Fibroblast of lung (primary cell): ENCODE data around the gene FNDC8.

ENCODE experiments used
- EZH2 ChIP-seq: IDR thresholded peaks from 2 replicates; pipeline ENCODE4 v1.5.1; 2012; ENCODE audit warnings: low read length, control low read depth, mild to moderate bottlenecking; ENCODE audit errors: missing control alignments
- TF ChIP-seq, protein P1 (sequence below), 2 donors: IDR thresholded peaks in 1 of 2; conservative IDR thresholded peaks in 1 of 2; 1 replicate in 1 of 2; 2 replicates in 1 of 2; pipeline ENCODE4 v1.5.1; 2011 to 2012; ENCODE audit warnings: low read length in 2 of 2, control low read depth in 1 of 2, inconsistent platforms in 1 of 2, low read depth in 1 of 2, mild to moderate bottlenecking in 1 of 2

DNA sequence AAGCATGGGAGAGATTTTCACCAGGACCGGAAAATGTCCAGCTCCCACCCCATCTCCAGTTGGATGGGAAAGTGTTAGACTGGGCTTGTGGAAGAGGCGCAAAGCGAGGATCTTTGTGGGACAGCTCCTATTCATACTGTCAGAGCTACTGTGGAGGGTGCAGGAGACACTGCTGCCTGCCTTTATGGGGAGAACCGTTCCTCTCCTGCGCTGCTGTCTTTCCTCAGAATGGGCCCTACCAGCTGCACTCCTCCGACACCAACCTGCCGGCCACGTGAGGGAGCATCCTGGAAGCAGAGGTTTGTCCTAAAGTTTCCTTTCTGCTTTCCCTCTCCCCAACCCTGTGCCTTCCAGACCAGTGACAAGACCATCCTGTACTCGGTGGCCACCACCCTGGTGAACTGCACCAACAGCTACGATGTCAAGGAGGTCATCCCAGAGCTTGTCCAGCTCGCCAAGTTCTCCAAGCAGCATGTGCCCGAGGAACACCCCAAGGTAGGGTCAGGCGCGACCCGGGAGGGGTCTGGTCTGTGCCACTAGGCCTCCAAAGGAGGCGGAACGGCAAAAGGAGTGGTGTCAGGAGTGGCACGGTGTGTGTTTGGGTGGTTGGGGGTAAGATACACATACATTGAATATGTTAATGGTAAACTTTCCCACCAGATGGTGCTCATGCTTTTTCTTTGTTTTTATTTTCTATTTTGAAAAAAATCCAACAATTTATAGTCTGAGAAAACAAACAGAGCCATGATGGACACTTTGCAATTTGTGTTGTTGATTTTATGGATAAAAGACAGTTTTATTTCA, 49.8 kb downstream of the FNDC8 start:
- TF ChIP-seq, protein P1, sequence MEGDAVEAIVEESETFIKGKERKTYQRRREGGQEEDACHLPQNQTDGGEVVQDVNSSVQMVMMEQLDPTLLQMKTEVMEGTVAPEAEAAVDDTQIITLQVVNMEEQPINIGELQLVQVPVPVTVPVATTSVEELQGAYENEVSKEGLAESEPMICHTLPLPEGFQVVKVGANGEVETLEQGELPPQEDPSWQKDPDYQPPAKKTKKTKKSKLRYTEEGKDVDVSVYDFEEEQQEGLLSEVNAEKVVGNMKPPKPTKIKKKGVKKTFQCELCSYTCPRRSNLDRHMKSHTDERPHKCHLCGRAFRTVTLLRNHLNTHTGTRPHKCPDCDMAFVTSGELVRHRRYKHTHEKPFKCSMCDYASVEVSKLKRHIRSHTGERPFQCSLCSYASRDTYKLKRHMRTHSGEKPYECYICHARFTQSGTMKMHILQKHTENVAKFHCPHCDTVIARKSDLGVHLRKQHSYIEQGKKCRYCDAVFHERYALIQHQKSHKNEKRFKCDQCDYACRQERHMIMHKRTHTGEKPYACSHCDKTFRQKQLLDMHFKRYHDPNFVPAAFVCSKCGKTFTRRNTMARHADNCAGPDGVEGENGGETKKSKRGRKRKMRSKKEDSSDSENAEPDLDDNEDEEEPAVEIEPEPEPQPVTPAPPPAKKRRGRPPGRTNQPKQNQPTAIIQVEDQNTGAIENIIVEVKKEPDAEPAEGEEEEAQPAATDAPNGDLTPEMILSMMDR (conservative IDR thresholded peaks at IDR 0.05 in 1 of 2, IDR thresholded peaks at IDR 0.05 in 1 of 2; ENCODE audit: low read depth in 1 of 2, low read length in 2 of 2): peak; percentile 14 to 23
- TF ChIP-seq EZH2: no peak
